ENCODE measurements around the gene OVAAL.
A peak's percentile ranks its signal among the peaks of the same experiment; 100 is the strongest.

Gene OVAAL

DNA sequence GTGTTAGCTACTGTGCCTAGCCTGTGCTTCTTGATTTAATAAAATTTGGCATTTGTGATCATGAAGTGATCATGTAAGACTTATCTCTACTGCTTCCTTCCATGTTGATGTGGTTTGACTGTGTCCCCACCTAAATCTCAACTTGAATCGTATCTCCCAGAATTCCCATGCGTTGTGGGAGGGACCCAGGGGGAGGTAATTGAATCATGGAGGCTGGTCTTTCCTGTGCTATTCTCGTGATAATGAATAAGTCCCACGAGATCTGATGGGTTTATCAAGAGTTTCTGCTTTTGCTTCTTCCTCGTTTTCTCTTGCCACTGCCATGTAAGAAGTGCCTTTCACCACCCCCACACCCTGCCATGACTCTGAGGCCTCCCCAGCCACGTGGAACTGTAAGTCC, at the start of gene OVAAL:
Gene OVAAL, plus strand, starts transcription at position 301 of the 400 bp plus-strand sequence.
- DNase-seq (ENCODE audit: low read depth): no peak
- no peak within 1 kb of the TSS for H3K4me3 ChIP-seq (ENCODE audit: low read depth, low read length)
- TF ChIP-seq, protein P1, sequence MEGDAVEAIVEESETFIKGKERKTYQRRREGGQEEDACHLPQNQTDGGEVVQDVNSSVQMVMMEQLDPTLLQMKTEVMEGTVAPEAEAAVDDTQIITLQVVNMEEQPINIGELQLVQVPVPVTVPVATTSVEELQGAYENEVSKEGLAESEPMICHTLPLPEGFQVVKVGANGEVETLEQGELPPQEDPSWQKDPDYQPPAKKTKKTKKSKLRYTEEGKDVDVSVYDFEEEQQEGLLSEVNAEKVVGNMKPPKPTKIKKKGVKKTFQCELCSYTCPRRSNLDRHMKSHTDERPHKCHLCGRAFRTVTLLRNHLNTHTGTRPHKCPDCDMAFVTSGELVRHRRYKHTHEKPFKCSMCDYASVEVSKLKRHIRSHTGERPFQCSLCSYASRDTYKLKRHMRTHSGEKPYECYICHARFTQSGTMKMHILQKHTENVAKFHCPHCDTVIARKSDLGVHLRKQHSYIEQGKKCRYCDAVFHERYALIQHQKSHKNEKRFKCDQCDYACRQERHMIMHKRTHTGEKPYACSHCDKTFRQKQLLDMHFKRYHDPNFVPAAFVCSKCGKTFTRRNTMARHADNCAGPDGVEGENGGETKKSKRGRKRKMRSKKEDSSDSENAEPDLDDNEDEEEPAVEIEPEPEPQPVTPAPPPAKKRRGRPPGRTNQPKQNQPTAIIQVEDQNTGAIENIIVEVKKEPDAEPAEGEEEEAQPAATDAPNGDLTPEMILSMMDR (IDR thresholded peaks at IDR 0.05; ENCODE audit: low read depth, low read length, missing control alignments): no peak

GRCh38 chr1:180510882-180511281, 47.9 kb upstream of the OVAAL start:
- H3K4me3 ChIP-seq (ENCODE audit: low read depth, low read length): no peak overlapping the region
- DNase-seq (ENCODE audit: low read depth): no peak
- TF ChIP-seq, protein P1 (IDR thresholded peaks at IDR 0.05; ENCODE audit: low read depth, low read length, missing control alignments): no peak

- TF ChIP-seq, protein P1 (IDR thresholded peaks at IDR 0.05; ENCODE audit: low read depth, low read length, missing control alignments): no peak
- no peak overlapping the region for H3K4me3 ChIP-seq (ENCODE audit: low read depth, low read length)
- no peak for DNase-seq (ENCODE audit: low read depth)
Measured at GRCh38 chr1:180513531-180513930, 45.2 kb upstream of the OVAAL start.

- no peak overlapping the region for H3K4me3 ChIP-seq (ENCODE audit: low read depth, low read length)
- TF ChIP-seq, protein P1 (IDR thresholded peaks at IDR 0.05; ENCODE audit: low read depth, low read length, missing control alignments): no peak
- DNase-seq (ENCODE audit: low read depth): no peak
Measured at GRCh38 chr1:180515364-180515763, 43.4 kb upstream of the OVAAL start.

DNA sequence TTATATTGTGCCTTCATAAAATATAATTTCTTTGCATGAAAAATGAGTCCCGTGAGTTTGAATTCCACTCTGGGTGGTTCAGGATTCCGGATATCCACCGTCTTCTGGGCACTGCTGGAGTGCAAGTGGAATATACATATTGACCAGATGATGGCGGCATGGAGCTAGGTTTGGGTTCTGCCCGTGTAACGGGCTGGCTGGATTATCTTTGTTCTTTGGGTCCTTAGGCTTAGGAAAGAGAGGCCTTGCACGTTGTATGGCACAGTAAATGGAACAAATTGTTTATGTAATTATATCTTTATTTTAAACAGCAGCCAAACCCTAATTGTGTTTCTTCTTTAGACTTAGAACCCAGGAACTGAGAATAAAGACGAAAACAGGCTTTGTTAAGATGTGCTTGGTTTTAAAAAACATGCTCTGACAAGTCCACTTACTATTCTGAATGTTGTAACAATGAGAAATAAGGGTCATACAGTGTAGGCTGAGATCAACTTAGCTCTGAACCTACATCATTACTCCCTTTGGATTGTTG, 42.8 kb upstream of the OVAAL start:
- H3K4me3 ChIP-seq (ENCODE audit: low read depth, low read length): no peak overlapping the region
- DNase-seq (ENCODE audit: low read depth): peak; percentile 41
- TF ChIP-seq, protein P1 (IDR thresholded peaks at IDR 0.05; ENCODE audit: low read depth, low read length, missing control alignments): peak; percentile 64

GRCh38 chr1:180519846-180520245, 38.9 kb upstream of the OVAAL start:
- TF ChIP-seq, protein P1 (IDR thresholded peaks at IDR 0.05; ENCODE audit: low read depth, low read length, missing control alignments): no peak
- H3K4me3 ChIP-seq (ENCODE audit: low read depth, low read length): no peak overlapping the region
- no peak for DNase-seq (ENCODE audit: low read depth)

GRCh38 chr1:180521474-180522212, 37.1 kb upstream of the OVAAL start:
- no peak for DNase-seq (ENCODE audit: low read depth)
- no peak overlapping the region for H3K4me3 ChIP-seq (ENCODE audit: low read depth, low read length)
- TF ChIP-seq, protein P1 (IDR thresholded peaks at IDR 0.05; ENCODE audit: low read depth, low read length, missing control alignments): no peak

Measured in GM12864 (cell line).